HG02763 (cell line): Measurements from ENCODE around the gene RAP1GAP2.
"Not testable (repeated sequence)": the region's sequence is repeated elsewhere in the genome, so short reads cannot be mapped to it uniquely, and the experiment has no call there.

Experiments used
- ATAC-seq: cut with Tn5 transposase; IDR thresholded peaks from one replicate; pipeline ENCODE4 v1.9.1; 2021; ENCODE audit warnings: mild to moderate bottlenecking, moderate library complexity; ENCODE audit not compliant: unreplicated experiment

RAP1GAP2 gene

DNA sequence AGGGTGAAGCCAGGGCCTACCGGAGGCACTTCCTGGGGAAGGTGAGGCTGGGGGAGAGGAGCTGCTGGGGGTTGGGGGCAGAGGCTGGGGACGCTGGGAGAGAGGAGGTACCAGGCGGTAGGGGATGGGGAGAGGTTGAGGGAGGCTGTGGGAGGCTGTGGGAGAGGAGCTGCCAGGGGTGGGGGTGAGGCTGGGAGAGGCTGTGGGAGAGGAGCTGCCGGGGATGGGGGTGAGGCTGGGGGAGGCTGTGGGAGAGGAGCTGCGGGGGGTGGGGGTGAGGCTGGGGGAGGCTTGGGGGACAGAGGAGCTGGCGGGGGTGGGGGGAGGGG lies 167.8 kb downstream of the RAP1GAP2 start:
- ATAC-seq: no peak

GRCh38 chr17:2964370-2964769 lies 168.1 kb downstream of the RAP1GAP2 start:
- no peak for ATAC-seq

DNA sequence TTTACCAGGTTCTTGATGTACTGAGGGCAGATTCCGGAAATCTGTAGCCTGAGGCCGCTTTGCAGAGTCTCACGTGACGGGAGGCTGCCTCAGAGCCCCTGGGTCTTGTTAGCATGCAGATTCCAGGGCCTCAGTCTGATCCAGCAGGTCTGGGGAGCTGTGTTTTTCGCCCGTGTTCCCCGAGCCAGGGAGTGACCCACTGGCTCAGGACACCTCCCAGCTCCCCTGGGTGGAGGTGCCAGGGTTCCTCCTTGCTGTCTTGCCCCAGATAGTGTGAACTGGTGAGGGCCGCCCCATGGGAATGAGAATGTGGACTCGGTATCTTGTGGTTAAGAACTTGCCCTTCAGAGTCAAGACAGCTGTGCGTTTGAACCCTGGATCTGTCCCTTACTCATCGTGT lies 168.6 kb downstream of the RAP1GAP2 start:
- ATAC-seq: no peak

GRCh38 chr17:2965621-2966595 lies 169.7 kb downstream of the RAP1GAP2 start:
- ATAC-seq: no peak

DNA sequence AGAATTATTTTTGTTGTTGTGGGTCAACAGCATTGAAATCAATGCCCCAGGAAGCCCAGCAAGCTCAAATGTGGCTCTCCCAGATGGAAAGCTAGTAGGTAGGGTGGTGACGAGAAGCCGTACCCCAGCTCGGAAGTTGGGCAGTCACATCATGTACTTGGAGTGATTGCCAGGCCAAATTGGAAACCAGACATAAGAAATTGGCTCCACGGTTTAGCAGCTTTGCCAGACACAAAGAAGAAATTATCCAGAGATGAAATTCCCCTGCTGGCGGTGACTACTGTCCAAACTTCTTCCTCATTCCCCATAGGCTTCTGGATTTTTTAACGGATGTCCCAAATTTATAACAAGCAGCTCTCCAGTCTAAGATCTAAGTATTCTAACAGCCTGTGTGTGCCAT lies 171.3 kb downstream of the RAP1GAP2 start:
- ATAC-seq: no peak

DNA sequence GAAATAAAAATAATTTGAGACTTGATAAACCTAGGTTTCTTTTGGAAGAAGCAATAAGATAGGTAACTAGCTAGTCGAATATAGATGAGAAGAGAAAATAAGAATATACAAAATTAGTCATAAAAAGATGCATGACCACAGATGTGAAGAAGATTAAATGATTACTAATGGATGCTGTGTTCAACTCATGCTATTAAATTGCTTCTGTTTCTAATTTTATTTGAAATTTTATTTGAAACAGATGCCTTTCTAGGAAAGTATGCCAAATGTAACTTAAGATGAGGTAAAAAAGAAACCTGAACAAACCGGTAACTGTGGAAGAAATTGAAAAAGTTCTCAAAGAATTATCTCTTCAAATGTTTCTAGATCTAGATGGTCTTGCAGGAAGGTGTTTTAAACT lies 175.6 kb downstream of the RAP1GAP2 start:
- ATAC-seq: no peak

DNA sequence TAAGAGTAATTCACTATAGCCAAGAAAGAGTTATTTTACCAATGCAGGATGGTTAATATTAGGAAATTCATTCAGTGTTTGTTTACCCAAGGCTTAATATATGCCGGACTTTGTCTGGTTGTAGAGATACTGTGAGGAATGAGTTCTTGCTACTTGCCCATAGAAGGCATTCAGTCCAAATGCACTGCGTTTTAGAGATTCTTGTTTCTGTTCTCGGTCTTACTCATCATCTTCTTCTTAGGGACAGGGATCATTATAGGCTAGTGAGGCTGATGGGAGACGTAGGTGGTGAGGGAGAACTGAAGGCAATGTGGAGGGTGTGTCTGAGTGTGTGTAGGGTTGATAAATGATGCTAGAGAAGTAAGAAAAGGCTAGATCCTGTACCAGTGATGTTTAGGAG lies 176.5 kb downstream of the RAP1GAP2 start:
- no peak for ATAC-seq

GRCh38 chr17:2974347-2974746 lies 178.1 kb downstream of the RAP1GAP2 start:
- no peak for ATAC-seq

DNA sequence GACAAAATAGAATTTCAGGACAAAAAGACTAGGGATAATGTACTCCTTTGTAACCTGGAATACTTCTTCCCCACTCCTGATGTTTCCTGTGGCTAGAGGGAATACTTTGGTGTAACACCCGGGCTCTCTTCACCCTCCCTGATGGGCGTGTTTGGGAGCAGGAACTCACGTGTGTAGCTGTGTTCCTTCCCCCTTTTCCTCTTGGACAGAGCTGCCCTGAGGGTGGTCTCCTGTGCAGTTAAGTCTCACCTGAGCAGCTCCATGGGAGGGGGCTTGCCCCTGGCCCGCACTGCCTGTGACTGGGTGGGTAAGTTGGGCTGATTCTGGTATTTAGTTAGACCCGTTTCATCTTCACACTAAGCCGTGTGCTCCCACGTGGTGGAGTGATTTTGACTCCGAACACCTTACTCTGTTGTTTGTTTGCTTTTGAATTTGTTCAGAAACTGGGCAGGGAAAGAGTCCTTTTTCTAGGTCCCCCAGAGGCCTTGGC lies 179.3 kb downstream of the RAP1GAP2 start:
- ATAC-seq: no peak

- no peak for ATAC-seq
Measured at GRCh38 chr17:2977157-2977556, 180.9 kb downstream of the RAP1GAP2 start.

DNA sequence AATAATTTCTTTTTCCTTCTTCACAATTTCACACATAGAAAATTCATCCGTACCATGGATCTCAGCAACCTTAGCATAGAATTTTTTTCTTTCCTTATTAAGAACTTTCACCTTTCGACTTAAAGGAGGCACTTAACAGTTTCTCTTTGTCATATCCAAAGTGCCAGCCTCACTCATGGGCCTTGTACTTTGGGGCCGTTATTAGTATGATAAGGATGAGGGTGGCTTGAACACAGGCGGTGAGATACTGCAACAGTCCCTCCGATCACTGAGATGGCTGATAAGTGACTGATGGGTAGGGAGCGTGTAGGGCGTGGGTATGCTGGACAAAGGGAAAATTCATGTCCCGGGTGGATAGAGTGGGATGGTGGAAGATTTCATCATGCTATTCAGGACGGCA lies 181.9 kb downstream of the RAP1GAP2 start:
- no peak for ATAC-seq

DNA sequence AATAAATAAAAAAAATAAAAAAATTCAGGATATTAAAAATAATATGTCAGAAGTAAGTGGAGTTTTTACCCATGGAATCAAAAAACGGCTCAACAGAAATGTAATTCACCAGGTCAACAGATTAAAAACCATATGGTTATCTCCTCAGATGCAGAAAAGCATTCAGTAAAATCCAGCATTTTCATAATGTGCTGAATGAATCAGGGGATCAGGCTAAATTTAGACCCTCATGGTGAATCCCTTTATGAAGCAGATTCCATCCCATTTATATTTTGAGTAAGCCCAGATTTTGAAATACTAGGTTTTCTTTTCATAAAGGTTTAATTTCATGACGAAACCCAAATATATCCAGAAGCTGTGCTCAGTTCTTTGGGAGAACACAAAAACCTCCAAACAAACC lies 182.8 kb downstream of the RAP1GAP2 start:
- ATAC-seq: no peak

DNA sequence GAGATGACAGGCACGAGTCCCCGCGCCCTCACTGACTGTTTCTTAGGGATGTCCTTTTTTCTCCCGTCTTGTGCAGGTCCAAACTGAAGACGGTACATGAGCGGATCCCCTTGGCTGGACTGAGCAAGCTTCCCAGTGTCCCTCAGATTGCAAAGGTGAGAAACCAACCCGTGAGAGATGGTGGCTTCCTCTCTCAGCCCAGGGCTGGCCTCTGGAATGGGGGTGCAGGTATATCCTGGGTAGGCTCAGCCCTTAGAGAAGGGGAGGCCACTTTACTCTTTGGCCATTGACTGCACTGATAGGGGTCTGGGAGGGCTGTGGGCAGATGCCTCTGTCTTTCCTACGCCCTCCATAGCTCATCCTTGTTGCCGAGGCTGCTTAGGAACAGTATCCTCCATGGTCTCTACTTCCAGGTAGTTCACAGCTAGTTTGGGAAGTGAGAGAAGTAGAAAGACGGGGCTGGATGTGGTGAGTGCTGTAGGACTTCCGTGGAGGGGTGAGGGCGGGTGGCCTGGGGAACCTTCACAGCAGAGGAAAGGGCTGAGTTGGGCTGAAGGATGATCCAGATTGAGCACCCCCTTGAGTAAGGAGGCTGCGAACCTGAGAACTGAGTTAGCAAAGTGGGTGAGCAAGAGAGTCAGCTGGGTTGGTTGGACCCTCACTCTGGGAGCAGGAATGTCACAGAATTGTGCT lies 184.1 kb downstream of the RAP1GAP2 start:
- no peak for ATAC-seq

DNA sequence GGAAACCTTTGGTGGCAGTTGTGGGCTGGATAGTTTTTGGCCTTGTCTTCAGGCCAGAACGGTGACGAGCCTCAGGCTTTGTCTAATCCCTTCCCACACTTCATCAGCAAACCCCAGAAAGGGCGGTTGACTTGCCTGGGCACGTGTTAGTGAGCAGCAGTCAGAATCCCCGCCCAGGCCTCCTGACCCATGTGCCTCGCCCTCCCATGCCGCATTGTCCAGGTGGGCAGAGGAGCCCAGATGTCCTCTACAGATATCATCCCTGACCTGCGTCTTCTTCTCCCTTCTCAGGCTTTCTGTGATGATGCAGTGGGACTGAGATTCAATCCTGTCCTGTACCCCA lies 184.6 kb downstream of the RAP1GAP2 start:
- no peak for ATAC-seq

DNA sequence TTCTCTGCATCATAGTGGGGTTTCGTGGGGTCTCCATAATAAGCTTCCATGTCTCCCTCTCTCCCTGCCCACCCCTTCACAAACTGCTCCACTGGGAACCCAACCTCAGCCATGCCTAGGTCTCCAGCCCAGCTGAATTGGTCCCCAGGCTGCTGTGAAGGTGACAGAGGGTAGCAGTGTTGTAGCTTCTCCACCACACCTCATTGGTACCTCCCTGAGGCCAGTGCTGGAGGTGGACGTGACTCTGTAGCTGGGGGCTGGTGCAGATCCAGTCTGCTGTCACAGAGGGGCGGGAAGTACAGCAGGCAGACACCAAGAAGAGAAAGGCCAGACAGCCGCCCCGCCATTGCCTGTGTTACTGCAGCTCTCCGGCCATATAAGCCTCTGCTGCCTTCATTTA lies 185.1 kb downstream of the RAP1GAP2 start:
- ATAC-seq: no peak

DNA sequence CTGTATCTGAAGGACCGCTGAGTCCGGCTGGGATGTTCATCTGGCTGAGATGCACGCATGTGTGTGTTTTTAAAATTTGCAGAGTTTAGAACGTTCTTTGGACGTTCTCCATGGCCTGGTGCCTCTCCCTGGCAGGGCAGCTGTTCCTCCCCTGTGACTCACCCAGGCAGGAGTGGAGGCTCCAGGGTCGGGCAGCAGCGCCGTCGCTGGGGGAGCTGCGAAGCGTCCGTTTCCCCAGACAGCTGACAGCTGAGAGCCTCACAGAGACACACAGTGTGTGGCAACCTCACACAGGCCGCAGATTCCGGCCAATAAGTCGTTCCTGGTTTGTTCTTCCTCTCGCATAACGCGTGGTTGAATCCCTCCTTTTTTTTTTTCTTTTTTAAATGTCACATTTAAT lies 186.6 kb downstream of the RAP1GAP2 start:
- no peak for ATAC-seq

DNA sequence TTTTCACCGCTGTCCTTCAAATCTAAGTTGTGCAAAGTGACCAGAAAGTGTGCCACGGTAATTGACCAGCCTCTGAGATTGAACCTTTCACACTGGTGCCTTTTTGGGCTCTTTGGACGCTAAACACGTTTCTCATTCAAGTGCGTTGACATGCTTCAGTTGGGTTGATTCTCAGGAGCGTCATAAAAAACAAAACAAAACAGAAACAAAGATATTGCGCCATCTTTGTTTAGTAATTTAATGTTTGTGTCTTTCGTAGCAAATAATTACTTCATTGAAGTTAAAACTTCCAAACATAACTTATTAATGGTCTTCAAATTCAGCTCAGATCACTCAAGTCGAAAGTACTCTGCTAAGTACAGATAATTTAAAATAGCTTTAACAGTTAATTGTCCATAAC lies 187.0 kb downstream of the RAP1GAP2 start:
- ATAC-seq: no peak

DNA sequence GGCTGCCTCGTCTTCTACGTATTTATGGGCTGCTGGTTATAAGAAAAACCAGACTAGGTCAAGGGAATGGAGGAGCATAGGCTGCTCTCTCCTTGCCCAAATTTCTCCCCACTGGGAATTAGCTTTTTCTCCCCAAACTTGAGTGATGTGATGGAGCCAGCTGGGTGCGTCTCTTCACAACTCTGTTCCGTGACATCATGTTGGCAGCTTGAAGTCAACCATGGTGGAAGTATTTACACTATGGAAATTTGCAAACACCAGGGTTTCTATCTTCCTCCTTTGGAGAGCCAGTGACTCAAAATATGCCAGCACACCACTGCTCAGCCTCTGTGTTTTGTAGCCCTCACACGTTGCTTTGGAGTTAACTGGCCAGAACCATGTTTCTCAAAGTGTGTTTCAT lies 189.1 kb downstream of the RAP1GAP2 start:
- ATAC-seq: no peak

DNA sequence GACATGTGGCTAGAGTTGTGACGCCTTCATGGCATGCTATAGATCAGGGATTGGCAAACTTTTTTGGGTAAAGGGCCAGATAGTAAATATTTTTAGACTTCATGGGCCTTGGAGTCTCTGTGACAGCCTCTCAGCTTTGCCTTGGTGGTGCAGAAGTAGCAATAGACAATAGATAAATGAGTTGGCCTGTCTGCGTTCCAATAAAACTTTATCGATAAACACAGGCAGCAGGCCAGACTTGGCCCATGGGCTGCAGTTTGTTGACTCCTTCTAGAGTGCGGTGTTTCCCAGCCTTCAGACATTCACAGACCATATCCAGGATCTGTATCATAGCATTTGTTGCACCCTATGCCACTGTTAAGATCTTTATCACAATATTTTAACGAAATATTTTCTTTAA lies 190.7 kb downstream of the RAP1GAP2 start:
- ATAC-seq: no peak

DNA sequence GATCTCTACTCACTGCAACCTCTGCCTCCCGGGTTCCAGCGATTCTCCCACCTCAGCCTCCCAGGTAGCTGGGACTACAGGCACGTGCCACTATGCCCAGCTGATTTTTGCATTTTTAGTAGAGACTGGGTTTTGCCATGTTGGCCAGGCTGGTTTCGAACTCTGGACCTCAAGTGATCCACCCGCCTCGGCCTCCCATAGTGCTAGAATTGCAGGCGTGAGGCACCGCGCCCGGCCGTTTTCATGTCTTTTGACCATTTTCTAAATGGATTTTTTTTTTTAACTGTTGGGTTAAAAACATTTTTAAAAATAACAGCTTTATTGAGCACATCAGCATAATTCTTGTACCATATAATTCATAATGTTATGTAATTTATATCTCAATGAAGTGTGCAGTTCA lies 193.2 kb downstream of the RAP1GAP2 start:
- not testable (repeated sequence) for ATAC-seq

DNA sequence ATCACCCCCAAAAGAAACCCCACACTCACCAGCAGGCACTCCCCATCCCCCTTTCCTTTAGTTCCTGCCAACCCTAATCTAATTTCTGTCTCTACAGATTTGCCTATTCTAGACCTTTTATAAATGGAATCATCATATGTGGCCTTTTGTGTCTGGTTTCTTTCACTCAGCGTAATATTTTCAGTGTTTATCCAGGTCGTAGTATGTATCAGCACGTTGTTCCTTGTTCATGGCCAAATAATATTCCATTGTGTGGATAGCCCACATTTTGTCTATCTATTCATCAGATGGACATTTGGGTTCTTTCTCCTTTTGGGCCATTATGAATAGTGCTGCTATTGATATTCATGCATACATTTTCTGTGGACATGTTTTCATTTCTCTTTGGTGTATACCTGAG lies 193.6 kb downstream of the RAP1GAP2 start:
- no peak for ATAC-seq

- ATAC-seq: no peak
Measured at GRCh38 chr17:2990396-2990795, 194.2 kb downstream of the RAP1GAP2 start.
